ENCODE measurements around the gene PMIS2.

- no peak for TF ChIP-seq POLR2A (IDR thresholded peaks at IDR 0.05)
- no peak for TF ChIP-seq POLR2AphosphoS5 (IDR thresholded peaks at IDR 0.05)
Measured at GRCh38 chr19:35629332-35629633, 43.3 kb downstream of the PMIS2 start.
